ENCODE measurements around the gene RBP7.

GRCh38 chr1:10059342-10059718 lies 62.3 kb downstream of the RBP7 start:
- TF ChIP-seq, protein P1, sequence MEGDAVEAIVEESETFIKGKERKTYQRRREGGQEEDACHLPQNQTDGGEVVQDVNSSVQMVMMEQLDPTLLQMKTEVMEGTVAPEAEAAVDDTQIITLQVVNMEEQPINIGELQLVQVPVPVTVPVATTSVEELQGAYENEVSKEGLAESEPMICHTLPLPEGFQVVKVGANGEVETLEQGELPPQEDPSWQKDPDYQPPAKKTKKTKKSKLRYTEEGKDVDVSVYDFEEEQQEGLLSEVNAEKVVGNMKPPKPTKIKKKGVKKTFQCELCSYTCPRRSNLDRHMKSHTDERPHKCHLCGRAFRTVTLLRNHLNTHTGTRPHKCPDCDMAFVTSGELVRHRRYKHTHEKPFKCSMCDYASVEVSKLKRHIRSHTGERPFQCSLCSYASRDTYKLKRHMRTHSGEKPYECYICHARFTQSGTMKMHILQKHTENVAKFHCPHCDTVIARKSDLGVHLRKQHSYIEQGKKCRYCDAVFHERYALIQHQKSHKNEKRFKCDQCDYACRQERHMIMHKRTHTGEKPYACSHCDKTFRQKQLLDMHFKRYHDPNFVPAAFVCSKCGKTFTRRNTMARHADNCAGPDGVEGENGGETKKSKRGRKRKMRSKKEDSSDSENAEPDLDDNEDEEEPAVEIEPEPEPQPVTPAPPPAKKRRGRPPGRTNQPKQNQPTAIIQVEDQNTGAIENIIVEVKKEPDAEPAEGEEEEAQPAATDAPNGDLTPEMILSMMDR (IDR thresholded peaks at IDR 0.05; ENCODE audit: insufficient read depth, low read depth, low read length): no peak
- no peak for TF ChIP-seq EZH2 (IDR thresholded peaks at IDR 0.05; ENCODE audit: insufficient read depth, low read length)

All from astrocyte (in vitro differentiated cells and primary cell).